ENCODE measurements around the gene CEACAM18.

DNA sequence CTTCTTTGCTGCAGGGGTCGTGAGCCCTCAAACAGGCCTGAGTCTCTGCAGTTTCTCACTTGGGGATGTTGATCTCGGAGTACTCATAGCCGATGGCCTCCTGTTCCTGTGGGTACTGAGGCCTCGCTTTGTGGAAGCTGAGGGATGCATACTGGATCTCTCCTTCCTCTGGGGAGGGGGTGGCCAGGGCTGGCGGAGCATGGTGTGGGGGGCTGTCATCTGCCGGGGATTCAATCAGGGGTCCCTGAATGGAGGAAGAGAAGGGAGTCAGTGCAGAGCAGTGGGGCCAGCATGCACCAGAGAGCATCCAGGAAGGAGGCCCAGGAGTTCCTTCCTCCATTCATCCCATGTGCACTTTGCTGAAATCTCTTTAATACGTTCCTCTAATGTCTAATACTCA is 13.2 kb downstream of the CEACAM18 start:
- no peak for TF ChIP-seq POLR2A (IDR thresholded peaks at IDR 0.05; ENCODE audit: low read depth, low read length)
- TF ChIP-seq EZH2 (IDR thresholded peaks at IDR 0.05; ENCODE audit: borderline replicate concordance, low read depth, low read length, severe bottlenecking) = no peak
- TF ChIP-seq, protein P1, sequence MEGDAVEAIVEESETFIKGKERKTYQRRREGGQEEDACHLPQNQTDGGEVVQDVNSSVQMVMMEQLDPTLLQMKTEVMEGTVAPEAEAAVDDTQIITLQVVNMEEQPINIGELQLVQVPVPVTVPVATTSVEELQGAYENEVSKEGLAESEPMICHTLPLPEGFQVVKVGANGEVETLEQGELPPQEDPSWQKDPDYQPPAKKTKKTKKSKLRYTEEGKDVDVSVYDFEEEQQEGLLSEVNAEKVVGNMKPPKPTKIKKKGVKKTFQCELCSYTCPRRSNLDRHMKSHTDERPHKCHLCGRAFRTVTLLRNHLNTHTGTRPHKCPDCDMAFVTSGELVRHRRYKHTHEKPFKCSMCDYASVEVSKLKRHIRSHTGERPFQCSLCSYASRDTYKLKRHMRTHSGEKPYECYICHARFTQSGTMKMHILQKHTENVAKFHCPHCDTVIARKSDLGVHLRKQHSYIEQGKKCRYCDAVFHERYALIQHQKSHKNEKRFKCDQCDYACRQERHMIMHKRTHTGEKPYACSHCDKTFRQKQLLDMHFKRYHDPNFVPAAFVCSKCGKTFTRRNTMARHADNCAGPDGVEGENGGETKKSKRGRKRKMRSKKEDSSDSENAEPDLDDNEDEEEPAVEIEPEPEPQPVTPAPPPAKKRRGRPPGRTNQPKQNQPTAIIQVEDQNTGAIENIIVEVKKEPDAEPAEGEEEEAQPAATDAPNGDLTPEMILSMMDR (IDR thresholded peaks at IDR 0.05; ENCODE audit: extremely low read depth in 1 of 2, insufficient read depth in 1 of 2, low read depth in 1 of 2, low read length in 2 of 2) = no peak
- TF ChIP-seq, protein P2, sequence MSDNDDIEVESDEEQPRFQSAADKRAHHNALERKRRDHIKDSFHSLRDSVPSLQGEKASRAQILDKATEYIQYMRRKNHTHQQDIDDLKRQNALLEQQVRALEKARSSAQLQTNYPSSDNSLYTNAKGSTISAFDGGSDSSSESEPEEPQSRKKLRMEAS (IDR thresholded peaks at IDR 0.05; ENCODE audit: insufficient read depth, insufficient read length) = no peak
- TF ChIP-seq POLR2AphosphoS5 (IDR thresholded peaks at IDR 0.05; ENCODE audit: insufficient read depth, low read depth, low read length) = no peak
- TF ChIP-seq MYC (IDR thresholded peaks at IDR 0.05; ENCODE audit: low read depth, low read length) = no peak
- TF ChIP-seq FOS (IDR thresholded peaks at IDR 0.05; ENCODE audit: borderline replicate concordance, insufficient read depth, low read length) = no peak
